Measurements from ENCODE around the gene ALK. TPM values are rescaled to one million over a fixed set of nuclear protein-coding genes. Genes with fewer than 3 reads are reported as not detected.

ALK gene
- total RNA-seq, 1 donor from 2014 or later, result not detected

GRCh38 chr2:29796446-29796845, 124.9 kb downstream of the ALK start:
- DNase-seq (ENCODE audit: low read depth), result no peak

- DNase-seq (ENCODE audit: low read depth), result no peak
Measured at GRCh38 chr2:29789911-29790485, 131.4 kb downstream of the ALK start.

- no peak for DNase-seq (ENCODE audit: low read depth)
Measured at GRCh38 chr2:29787473-29788465, 133.6 kb downstream of the ALK start.

GRCh38 chr2:29786361-29786760, 135.0 kb downstream of the ALK start:
- DNase-seq (ENCODE audit: low read depth), result no peak

GRCh38 chr2:29783666-29784065, 137.7 kb downstream of the ALK start:
- DNase-seq (ENCODE audit: low read depth), result no peak

- no peak for DNase-seq (ENCODE audit: low read depth)
Measured at GRCh38 chr2:29782549-29783458, 138.6 kb downstream of the ALK start.

- no peak for DNase-seq (ENCODE audit: low read depth)
Measured at GRCh38 chr2:29782087-29782486, 139.3 kb downstream of the ALK start.

GRCh38 chr2:29780906-29781305, 140.5 kb downstream of the ALK start:
- no peak for DNase-seq (ENCODE audit: low read depth)

GRCh38 chr2:29777161-29777560, 144.2 kb downstream of the ALK start:
- peak; percentile 54 for DNase-seq (ENCODE audit: low read depth)

GRCh38 chr2:29776406-29776805, 145.0 kb downstream of the ALK start:
- no peak for DNase-seq (ENCODE audit: low read depth)

GRCh38 chr2:29775937-29776336, 145.4 kb downstream of the ALK start:
- DNase-seq (ENCODE audit: low read depth), result no peak

GRCh38 chr2:29774624-29775023, 146.8 kb downstream of the ALK start:
- no peak for DNase-seq (ENCODE audit: low read depth)

- DNase-seq (ENCODE audit: low read depth), result no peak
Measured at GRCh38 chr2:29770846-29771245, 150.5 kb downstream of the ALK start.

- DNase-seq (ENCODE audit: low read depth), result no peak
Measured at GRCh38 chr2:29769847-29770246, 151.5 kb downstream of the ALK start.

- DNase-seq (ENCODE audit: low read depth), result no peak
Measured at GRCh38 chr2:29767606-29768335, 153.6 kb downstream of the ALK start.

GRCh38 chr2:29766191-29766590, 155.2 kb downstream of the ALK start:
- DNase-seq (ENCODE audit: low read depth), result peak; percentile 41

GRCh38 chr2:29765721-29766120, 155.7 kb downstream of the ALK start:
- no peak for DNase-seq (ENCODE audit: low read depth)

GRCh38 chr2:29763371-29763770, 158.0 kb downstream of the ALK start:
- no peak for DNase-seq (ENCODE audit: low read depth)

- DNase-seq (ENCODE audit: low read depth), result no peak
Measured at GRCh38 chr2:29762239-29762638, 159.1 kb downstream of the ALK start.

- DNase-seq (ENCODE audit: low read depth), result no peak
Measured at GRCh38 chr2:29761278-29761677, 160.1 kb downstream of the ALK start.

GRCh38 chr2:29760008-29760407, 161.4 kb downstream of the ALK start:
- DNase-seq (ENCODE audit: low read depth), result no peak

Data from renal cortical epithelial cell (primary cell).